Measurements from ENCODE around the gene ASXL2. TPM values are rescaled to one million over a fixed set of nuclear protein-coding genes. Genes with fewer than 3 reads are reported as not detected.

Gene ASXL2
- total RNA-seq, 2 donors from 2014 or later: 28.6 to 32.7 TPM

DNA sequence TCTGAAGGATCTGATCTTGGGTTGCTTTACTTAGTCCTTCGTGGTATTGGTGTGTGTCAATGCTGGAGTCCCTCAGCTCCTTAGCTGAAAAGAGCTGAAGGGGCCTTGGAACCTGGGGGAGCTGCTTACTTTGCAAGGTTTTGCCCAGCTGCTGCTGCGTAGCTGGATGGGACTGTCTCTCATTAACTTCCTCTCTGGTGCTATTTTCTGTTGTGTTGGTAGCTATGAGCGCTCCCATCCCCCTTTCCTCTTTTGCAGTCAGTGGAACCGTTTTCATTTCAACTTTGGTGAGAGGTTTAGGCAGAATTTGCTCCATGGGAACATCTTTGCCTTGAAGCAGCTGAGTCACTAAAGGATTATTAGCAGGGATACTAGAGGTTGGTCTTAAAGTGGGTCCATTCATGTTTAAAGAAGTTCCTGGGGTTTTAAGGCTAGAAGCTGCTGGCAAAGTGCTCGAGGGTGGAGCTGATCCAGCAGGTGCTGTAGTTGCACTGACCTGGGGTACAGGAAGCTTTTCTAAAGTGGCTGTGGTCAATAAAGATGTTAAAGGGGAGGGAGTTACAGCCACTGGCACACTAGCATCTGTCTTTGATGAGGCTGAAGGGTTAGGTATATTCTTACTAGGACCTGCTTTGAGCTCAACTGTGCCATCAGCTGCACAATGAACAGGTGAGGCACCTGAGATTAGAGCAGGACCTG is 135.0 kb downstream of the ASXL2 start:
- Histone ChIP-seq H3K27ac (no peak overlapping the region), H3K27me3 (no peaks in the 10 kb centered on the region), H3K4me3 (no peak overlapping the region), H3K9ac (ENCODE audit: low read depth in 2 of 2, low read length in 2 of 2) (no peak overlapping the region), H3K4me1 (no peaks in the 10 kb centered on the region), H3K9me3 (no peaks in the 10 kb centered on the region), H3K36me3 (peaks cover 7% of the 10 kb centered on the region)
- DNase-seq: no peak
- intact Hi-C loops (cut with DNase I): no loop called here
- TF ChIP-seq, protein P1, sequence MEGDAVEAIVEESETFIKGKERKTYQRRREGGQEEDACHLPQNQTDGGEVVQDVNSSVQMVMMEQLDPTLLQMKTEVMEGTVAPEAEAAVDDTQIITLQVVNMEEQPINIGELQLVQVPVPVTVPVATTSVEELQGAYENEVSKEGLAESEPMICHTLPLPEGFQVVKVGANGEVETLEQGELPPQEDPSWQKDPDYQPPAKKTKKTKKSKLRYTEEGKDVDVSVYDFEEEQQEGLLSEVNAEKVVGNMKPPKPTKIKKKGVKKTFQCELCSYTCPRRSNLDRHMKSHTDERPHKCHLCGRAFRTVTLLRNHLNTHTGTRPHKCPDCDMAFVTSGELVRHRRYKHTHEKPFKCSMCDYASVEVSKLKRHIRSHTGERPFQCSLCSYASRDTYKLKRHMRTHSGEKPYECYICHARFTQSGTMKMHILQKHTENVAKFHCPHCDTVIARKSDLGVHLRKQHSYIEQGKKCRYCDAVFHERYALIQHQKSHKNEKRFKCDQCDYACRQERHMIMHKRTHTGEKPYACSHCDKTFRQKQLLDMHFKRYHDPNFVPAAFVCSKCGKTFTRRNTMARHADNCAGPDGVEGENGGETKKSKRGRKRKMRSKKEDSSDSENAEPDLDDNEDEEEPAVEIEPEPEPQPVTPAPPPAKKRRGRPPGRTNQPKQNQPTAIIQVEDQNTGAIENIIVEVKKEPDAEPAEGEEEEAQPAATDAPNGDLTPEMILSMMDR (IDR thresholded peaks at IDR 0.05): no peak

DNA sequence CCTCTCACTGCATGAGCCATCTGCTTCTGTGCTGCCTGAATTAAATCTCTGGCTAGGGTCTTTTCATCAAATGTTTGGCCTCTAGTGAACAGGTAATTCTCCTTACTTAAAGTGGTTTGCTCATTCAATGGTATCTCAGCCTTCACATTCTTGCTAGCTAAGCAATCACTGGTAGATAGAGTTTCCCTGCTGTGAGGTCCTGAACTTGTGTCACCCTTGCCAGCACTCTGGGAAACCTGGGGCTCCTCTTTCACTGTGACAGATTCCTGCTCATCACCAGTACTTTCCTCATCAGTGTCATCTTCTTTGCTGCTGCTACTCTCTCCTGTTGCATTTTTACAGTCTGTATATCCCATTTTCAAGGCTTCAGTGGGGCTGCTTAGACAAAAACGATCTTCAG is 135.8 kb downstream of the ASXL2 start:
- Histone ChIP-seq H3K4me1 (no peaks in the 10 kb centered on the region), H3K36me3 (peaks cover 7% of the 10 kb centered on the region), H3K9ac (ENCODE audit: low read depth in 2 of 2, low read length in 2 of 2) (no peak overlapping the region), H3K27me3 (no peaks in the 10 kb centered on the region), H3K9me3 (no peaks in the 10 kb centered on the region), H3K4me3 (no peak overlapping the region), H3K27ac (no peak overlapping the region)
- TF ChIP-seq, protein P1 (IDR thresholded peaks at IDR 0.05): no peak
- intact Hi-C loops (cut with DNase I): no loop called here
- DNase-seq: no peak

GRCh38 chr2:25740810-25741381 is 137.4 kb downstream of the ASXL2 start:
- Histone ChIP-seq H3K27me3 (no peaks in the 10 kb centered on the region), H3K36me3 (peaks cover 7% of the 10 kb centered on the region), H3K4me3 (no peak overlapping the region), H3K4me1 (no peaks in the 10 kb centered on the region), H3K27ac (no peak overlapping the region), H3K9me3 (no peaks in the 10 kb centered on the region), H3K9ac (ENCODE audit: low read depth in 2 of 2, low read length in 2 of 2) (no peak overlapping the region)
- intact Hi-C loops (cut with DNase I): no loop called here
- no peak for DNase-seq
- TF ChIP-seq, protein P1 (IDR thresholded peaks at IDR 0.05): no peak

- no peaks in the 10 kb centered on the region for H3K27me3 ChIP-seq
- H3K4me3 ChIP-seq: no peak overlapping the region
- H3K9me3 ChIP-seq: no peaks in the 10 kb centered on the region
- no peak overlapping the region for H3K9ac ChIP-seq (ENCODE audit: low read depth in 2 of 2, low read length in 2 of 2)
- peaks cover 3% of the 10 kb centered on the region for H3K36me3 ChIP-seq
- no peak overlapping the region for H3K27ac ChIP-seq
- no peak for DNase-seq
- intact Hi-C loops (cut with DNase I): no loop called here
- TF ChIP-seq, protein P1 (IDR thresholded peaks at IDR 0.05): no peak
- H3K4me1 ChIP-seq: no peaks in the 10 kb centered on the region
These were observed 139.6 kb downstream of the ASXL2 start for GRCh38 chr2:25738383-25739343.

DNA sequence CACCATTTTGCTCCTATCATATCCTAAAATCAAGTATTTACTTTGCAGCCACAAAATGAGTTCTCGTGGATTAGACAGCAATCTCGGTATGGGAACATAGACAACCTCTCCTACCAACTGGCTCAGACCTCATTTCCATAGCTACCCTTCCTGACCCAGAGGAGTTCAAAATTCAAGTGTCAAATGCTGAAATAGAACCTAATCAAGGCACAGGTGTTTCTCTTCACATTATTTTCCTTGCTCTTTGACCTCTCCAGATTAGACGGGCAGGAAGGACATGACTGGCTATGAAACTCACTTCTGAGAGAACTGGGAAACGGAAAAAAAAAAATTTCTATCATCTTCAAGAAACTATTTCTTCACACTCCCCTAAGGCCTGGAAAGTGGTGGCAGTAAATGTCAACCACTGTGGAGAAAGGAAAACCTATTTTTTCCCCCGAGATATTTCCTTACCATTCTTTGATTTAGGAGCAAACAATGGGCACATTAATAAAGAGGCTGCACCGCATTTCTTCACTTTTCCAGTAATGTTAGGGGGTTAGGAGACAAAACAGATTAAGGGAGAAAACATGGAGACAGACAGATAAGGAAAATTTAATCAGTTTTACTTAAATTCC is 141.3 kb downstream of the ASXL2 start:
- Histone ChIP-seq H3K27ac (no peak overlapping the region), H3K4me1 (no peaks in the 10 kb centered on the region), H3K4me3 (no peak overlapping the region), H3K9ac (ENCODE audit: low read depth in 2 of 2, low read length in 2 of 2) (no peak overlapping the region), H3K9me3 (no peaks in the 10 kb centered on the region), H3K27me3 (no peaks in the 10 kb centered on the region), H3K36me3 (no peaks in the 10 kb centered on the region)
- no peak for DNase-seq
- TF ChIP-seq, protein P1 (IDR thresholded peaks at IDR 0.05): no peak
- intact Hi-C loops (cut with DNase I): no loop called here

Data from colonic mucosa (tissue), 4 donors.